Measurements from ENCODE around the gene TIAL1. TPM values are rescaled to one million over a fixed set of nuclear protein-coding genes. Genes with fewer than 3 reads are reported as not detected.

Gene TIAL1
- total and polyA plus RNA-seq, 2 experiments from 2014 or later: 92.6 to 131 TPM

DNA sequence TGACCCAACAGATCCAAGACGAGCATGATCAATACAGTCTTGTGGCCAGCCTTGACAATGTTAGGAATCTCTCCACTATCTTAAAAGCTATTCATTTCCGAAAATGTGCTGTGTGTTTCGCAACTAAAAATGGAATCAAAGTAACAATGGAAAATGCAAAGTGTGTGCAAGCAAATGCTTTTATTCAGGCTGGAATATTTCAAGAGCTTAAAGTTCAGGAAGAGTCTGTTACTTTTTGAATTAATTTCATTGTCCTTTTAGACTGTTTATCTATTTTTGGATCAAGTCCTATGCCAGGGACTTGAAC, 24.3 kb upstream of the TIAL1 start (continued):
- TF ChIP-seq JUNB (IDR thresholded peaks at IDR 0.05; ENCODE audit: unreplicated experiment): no peak
- TF ChIP-seq STAT1 (IDR thresholded peaks at IDR 0.05; ENCODE audit: unreplicated experiment): no peak
- TF ChIP-seq ZNF331 (CRISPR knock-in tag; IDR thresholded peaks at IDR 0.05; ENCODE audit: low read depth): no peak
- no peak for TF ChIP-seq NANOG (IDR thresholded peaks at IDR 0.05; ENCODE audit: borderline replicate concordance)
- TF ChIP-seq, protein P1, sequence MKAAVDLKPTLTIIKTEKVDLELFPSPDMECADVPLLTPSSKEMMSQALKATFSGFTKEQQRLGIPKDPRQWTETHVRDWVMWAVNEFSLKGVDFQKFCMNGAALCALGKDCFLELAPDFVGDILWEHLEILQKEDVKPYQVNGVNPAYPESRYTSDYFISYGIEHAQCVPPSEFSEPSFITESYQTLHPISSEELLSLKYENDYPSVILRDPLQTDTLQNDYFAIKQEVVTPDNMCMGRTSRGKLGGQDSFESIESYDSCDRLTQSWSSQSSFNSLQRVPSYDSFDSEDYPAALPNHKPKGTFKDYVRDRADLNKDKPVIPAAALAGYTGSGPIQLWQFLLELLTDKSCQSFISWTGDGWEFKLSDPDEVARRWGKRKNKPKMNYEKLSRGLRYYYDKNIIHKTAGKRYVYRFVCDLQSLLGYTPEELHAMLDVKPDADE (IDR thresholded peaks at IDR 0.05): no peak

DNA sequence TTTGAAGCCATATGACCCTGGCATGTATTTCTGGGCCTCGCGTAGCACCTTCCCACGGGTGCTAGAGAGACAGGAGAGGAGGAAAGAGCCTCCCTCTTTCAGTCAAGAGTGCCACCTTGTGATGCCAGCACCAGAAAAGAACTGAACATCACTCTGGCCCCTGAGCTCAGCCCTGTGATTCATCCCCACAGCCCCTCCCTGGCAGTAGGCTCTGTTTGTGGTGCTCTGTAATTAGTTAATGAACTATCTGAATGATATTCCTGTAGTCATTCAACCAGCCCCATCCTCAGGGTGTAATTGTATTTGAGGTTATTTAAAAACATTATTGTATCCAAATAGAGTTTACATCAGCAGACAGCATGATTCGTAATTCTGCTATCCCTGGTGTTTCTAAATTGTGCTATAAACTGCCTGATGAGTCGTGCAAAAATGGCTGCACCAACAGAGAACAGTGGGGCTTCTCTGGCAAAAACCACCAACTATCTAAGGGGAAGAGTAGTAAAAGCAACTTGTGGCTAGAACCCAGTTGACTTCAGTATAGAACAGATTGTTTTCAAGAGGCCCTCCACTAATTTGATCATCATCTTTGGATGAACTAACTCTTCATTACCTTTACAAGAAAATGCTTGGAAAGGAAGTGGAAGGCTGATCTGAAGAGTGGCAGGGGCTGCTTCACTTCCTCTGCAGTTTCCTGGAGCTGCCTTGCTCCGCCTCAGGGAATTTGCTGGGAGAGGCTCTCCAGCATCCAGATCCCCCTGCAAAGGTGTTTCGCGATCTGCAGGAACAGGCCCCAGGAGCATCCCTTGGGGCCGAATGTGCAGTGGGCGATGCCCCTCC, 23.7 kb upstream of the TIAL1 start:
- Histone ChIP-seq H4K20me1 (replicated peaks; ENCODE audit: insufficient read depth) (no peaks in the 10 kb centered on the region), H2AFZ (peak overlapping the region; percentile 86), H3K4me2 (no peak overlapping the region), H3K4me3 (no peak overlapping the region), H3K4me1 (ENCODE audit: insufficient read depth) (no peaks in the 10 kb centered on the region; the same call in 1 of the 2 replicates), H3K36me3 (ENCODE audit: insufficient read depth) (no peaks in the 10 kb centered on the region), H3K79me2 (replicated peaks; ENCODE audit: insufficient read depth) (no peaks in the 10 kb centered on the region), H3K9me2 (ENCODE audit: insufficient read depth) (no peaks in the 10 kb centered on the region), H3F3A (replicated peaks; ENCODE audit: low read depth) (no peaks in the 10 kb centered on the region; the same call in 1 of the 2 replicates), H3K27me3 (ENCODE audit: insufficient read depth) (no peaks in the 10 kb centered on the region), H3K27ac (ENCODE audit: low read depth) (no peak overlapping the region)
- H3K36me3 Mint-ChIP-seq (ENCODE audit: low read depth): no peaks in the 10 kb centered on the region
- no peak overlapping the region for H3K4me3 Mint-ChIP-seq
- peak; percentile 49; the same call in 2 of the 3 replicates for ATAC-seq
- H3K9me3 Mint-ChIP-seq: 0 out of 3 replicates have a peak, but pooled peaks cover 2% of the 10 kb centered on the region
- peak; percentile 16 for DNase-seq (ENCODE audit: low spot score)
- H3K27ac Mint-ChIP-seq: no peak overlapping the region
- no peaks in the 10 kb centered on the region for H3K27me3 Mint-ChIP-seq (ENCODE audit: insufficient read depth, low read depth, poor library complexity)
- peaks cover 13% of the 10 kb centered on the region for H3K4me1 Mint-ChIP-seq
- no peak for TF ChIP-seq EZH2 (IDR thresholded peaks at IDR 0.05; ENCODE audit: low read depth, unreplicated experiment)
- TF ChIP-seq, protein P2, sequence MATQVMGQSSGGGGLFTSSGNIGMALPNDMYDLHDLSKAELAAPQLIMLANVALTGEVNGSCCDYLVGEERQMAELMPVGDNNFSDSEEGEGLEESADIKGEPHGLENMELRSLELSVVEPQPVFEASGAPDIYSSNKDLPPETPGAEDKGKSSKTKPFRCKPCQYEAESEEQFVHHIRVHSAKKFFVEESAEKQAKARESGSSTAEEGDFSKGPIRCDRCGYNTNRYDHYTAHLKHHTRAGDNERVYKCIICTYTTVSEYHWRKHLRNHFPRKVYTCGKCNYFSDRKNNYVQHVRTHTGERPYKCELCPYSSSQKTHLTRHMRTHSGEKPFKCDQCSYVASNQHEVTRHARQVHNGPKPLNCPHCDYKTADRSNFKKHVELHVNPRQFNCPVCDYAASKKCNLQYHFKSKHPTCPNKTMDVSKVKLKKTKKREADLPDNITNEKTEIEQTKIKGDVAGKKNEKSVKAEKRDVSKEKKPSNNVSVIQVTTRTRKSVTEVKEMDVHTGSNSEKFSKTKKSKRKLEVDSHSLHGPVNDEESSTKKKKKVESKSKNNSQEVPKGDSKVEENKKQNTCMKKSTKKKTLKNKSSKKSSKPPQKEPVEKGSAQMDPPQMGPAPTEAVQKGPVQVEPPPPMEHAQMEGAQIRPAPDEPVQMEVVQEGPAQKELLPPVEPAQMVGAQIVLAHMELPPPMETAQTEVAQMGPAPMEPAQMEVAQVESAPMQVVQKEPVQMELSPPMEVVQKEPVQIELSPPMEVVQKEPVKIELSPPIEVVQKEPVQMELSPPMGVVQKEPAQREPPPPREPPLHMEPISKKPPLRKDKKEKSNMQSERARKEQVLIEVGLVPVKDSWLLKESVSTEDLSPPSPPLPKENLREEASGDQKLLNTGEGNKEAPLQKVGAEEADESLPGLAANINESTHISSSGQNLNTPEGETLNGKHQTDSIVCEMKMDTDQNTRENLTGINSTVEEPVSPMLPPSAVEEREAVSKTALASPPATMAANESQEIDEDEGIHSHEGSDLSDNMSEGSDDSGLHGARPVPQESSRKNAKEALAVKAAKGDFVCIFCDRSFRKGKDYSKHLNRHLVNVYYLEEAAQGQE (IDR thresholded peaks at IDR 0.05; ENCODE audit: unreplicated experiment): no peak
- no peak for TF ChIP-seq CTCF (conservative IDR thresholded peaks at IDR 0.05; ENCODE audit: low read depth in 2 of 2)
- TF ChIP-seq ZNF462 (CRISPR knock-in tag; IDR thresholded peaks at IDR 0.05): no peak
- TF ChIP-seq EZH2phosphoT487 (IDR thresholded peaks at IDR 0.05; ENCODE audit: unreplicated experiment): no peak
- no peak for TF ChIP-seq ZNF114 (CRISPR knock-in tag; IDR thresholded peaks at IDR 0.05)
- TF ChIP-seq NANOG (IDR thresholded peaks at IDR 0.05; ENCODE audit: borderline replicate concordance): no peak
- no peak for TF ChIP-seq STAT1 (IDR thresholded peaks at IDR 0.05; ENCODE audit: unreplicated experiment)
- TF ChIP-seq CREB1 (CRISPR knock-in tag; IDR thresholded peaks at IDR 0.05; ENCODE audit: low read depth): no peak
